NCI-H2107 (cell line): Measurements from ENCODE around the gene KRTAP19-7.

Experiments used
- DNase-seq: peaks from one replicate; lab custom pipeline; 2025; lab: John Stamatoyannopoulos, UW

The KRTAP19-7 gene

GRCh38 chr21:30561264-30561895 lies at the start of gene KRTAP19-7:
Gene KRTAP19-7 (minus strand): TSS chr21:30561314. CDS start chr21:30561289, 25 bp downstream.
- no peak for DNase-seq

- no peak for DNase-seq
Observed at GRCh38 chr21:30605968-30606367, 44.9 kb upstream of the KRTAP19-7 start.

DNA sequence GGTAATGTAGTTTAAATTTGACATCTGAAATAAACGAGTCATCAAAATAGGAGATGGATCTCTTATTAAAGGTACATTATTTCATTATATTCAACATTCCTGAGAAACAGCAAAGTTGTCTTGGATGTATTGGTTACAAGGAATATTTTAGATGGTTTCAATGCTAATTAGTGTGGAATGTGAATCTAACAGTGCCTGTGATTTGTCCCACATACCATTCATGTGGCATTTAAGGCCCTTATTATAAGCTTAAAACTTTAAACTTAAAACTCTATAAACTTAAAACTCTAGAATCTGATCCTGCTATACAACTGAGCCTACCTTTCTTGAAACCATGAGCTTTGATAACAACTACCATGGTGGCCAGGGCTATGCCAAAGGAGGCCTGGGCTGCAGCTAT lies 39.7 kb upstream of the KRTAP19-7 start, which contains the start of gene KRTAP22-1:
KRTAP22-1 (plus strand) TSS at position 301 of the 400 bp plus-strand sequence.
- DNase-seq, result no peak

DNA sequence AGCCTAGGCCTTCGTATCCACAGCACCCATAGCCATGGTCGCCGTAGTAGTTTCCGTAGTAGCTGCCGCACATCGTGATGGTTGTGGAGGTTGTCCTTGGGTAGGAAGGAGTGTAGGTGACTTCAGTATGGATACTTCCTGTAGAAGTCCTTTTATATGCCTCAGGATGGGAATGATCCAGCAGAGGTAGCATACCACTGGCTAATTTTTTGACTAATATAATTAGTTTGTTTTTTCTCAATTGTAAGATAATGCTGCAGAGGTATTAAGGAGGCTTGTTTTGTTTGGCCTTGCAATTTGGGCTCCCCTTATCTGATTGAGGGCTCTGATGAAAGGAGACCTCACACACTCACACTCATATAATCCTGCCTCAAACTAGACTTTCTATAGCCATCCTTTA lies 37.7 kb upstream of the KRTAP19-7 start, which contains the start of gene KRTAP6-2:
KRTAP6-2 (minus strand) TSS at position 101 of the 400 bp plus-strand sequence; CDS start at position 73, 28 bp downstream.
- no peak for DNase-seq

- no peak for DNase-seq
Observed at GRCh38 chr21:30592140-30592539, 31.0 kb upstream of the KRTAP19-7 start, which contains the start of gene KRTAP6-3. Gene KRTAP6-3 (plus strand): TSS chr21:30592440. CDS start chr21:30592446, 6 bp downstream.

DNA sequence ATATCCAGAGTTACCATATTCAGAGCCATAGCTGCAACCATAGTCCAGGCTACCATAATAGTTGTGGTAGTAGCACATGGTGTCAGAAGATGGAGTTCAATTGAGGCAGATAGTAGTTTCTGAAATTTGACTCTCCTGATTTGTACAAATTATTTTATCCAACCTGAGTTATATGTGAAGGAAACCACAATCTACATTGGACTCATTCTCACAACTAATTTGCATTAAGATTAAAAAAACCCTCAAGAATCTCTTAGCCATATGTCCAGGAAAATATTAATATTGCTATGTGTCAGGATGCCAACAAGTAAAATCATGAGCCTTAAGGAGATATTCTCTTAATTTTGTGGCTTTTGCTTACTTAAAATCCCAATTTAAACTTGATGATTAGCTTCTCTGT lies 29.2 kb upstream of the KRTAP19-7 start, which contains the start of gene KRTAP22-2:
KRTAP22-2 (minus strand) TSS at position 101 of the 400 bp plus-strand sequence.
- no peak for DNase-seq

- no peak for DNase-seq
Observed at GRCh38 chr21:30582870-30583269, 21.8 kb upstream of the KRTAP19-7 start.

GRCh38 chr21:30580132-30580531 lies 19.0 kb upstream of the KRTAP19-7 start:
- DNase-seq, result no peak

DNA sequence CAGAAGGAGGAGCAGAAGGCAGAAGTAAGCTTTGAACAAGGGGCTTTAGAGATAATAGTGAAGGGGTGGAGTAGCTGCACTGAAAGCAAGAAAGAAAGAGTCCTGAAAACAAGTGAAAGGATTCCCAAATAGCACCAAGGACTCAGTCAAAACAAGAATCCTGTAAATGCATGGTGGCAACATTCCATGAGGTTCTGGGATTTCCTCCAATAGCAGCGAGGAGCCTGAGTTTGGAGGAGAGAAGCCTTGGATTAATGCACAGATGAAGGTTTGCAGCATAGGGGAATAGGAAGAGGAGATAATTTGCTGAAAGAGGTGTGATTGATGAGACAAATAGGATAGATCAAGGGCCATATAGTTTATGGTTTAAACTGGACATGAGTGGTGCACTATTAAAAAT lies 18.2 kb upstream of the KRTAP19-7 start:
- no peak for DNase-seq

- DNase-seq, result no peak
Observed at GRCh38 chr21:30577766-30578165, 16.7 kb upstream of the KRTAP19-7 start.

DNA sequence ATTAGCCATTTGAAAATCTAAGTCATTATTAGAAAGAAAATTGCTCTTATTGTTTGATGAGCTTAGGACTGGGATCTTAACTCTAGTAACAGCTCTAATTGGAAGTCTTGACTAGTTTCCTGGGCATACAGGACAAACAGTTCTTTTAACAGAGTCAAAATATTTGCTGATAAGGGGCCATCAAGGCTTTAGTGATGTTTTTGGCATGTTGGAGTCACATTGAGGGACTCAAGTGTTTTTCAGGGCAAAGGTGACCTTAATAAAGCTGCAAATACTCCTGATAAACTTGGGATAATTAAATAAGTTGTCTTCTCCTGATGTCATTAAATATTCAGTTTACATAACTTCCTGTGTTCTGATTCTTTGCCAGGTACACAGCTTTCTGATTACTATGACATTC lies 6.5 kb upstream of the KRTAP19-7 start:
- no peak for DNase-seq

- no peak for DNase-seq
Observed at GRCh38 chr21:30563630-30564029, 2.5 kb upstream of the KRTAP19-7 start.

- no peak for DNase-seq
Observed at GRCh38 chr21:30563072-30563471, 2.0 kb upstream of the KRTAP19-7 start.

DNA sequence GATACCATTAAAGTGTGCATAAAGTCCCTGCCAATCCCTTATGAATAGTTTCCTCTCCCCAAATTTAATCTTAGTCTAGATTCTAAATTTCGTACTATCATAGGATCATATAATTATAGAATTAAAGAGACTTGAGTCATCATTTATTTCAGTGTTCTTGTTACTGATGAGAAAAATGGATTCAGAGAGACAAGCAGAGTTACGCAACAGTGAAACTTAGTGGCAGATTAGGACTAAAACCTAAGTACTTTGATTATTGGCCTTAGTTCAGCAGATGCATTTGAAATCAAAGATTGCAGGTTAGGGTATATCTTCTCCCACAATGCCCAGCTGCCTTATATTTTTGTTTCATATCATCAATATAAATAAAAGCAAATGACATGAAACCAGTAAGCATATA lies 843 bp upstream of the KRTAP19-7 start:
- no peak for DNase-seq

GRCh38 chr21:30555095-30555494 lies 6.0 kb downstream of the KRTAP19-7 start:
- no peak for DNase-seq

- no peak for DNase-seq
Observed at GRCh38 chr21:30552782-30553181, 8.3 kb downstream of the KRTAP19-7 start.

DNA sequence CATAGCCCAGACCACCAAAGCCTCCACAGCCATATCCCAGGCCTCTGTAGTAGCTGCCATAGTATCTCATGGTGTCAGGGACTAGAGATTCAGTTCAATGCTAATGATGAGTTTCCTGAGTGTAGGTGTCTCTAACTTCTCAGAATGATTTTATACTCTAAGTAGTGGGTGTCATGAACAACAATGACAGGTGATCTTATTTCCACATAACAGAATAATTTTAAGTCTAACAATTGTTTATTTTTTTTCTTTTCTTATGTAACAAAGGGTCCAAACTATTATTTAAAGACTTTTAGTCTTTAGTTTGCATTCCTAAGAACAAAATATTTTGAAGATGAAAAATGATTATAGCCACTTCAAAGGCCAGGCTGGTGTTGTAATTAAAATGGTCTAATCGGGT lies 19.4 kb downstream of the KRTAP19-7 start, which contains the start of gene KRTAP19-6:
KRTAP19-6 (minus strand) TSS at position 101 of the 400 bp plus-strand sequence; CDS start at position 70, 31 bp downstream.
- DNase-seq, result no peak

GRCh38 chr21:30518876-30519275 lies 42.2 kb downstream of the KRTAP19-7 start:
- no peak for DNase-seq

DNA sequence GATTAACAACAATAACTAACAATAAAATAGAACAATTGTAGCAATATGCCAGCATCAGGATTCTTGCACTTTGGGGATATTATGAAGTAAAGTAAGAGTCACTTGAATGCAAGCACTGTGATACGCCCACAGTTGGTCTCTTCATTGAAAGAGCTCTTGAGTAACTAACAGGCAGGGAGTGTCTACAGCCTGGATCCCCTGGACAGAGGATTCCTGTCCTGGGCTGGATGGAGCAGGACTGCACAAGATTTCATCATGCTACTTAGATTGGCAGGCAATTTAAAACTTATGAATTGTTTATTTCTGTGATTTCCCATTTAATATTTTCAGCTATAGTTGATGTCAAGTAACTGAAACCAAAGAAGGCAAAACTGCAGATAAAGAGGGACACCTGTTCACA lies 45.4 kb downstream of the KRTAP19-7 start:
- DNase-seq, result no peak
